Loucy (cell line): ENCODE data around the gene SLC9A2.

Experiments used
- CTCF ChIP-seq: fragments of 200-600 bp; sonication (generic); conservative IDR thresholded peaks from 2 replicates; pipeline ENCODE4 v1.5.1; 2014; ENCODE audit warnings: mild to moderate bottlenecking, antibody characterized with exemption, low read length
- EZH2phosphoT487 ChIP-seq: fragments of 200-600 bp; IDR thresholded peaks from 2 replicates; pipeline ENCODE4 v1.6.1; 2018; ENCODE audit warnings: antibody characterized with exemption, mild to moderate bottlenecking, moderate library complexity, borderline replicate concordance

GRCh38 chr2:102581911-102582310 is 37.4 kb upstream of the SLC9A2 start:
- TF ChIP-seq CTCF (no peak), EZH2phosphoT487 (no peak)
